HCT116 (cell line): ENCODE results near the gene MINDY4. TPM values are rescaled to one million over a fixed set of nuclear protein-coding genes. Genes with fewer than 3 reads are reported as not detected.

Experiments used
- ATAC-seq: fragments of 200-7000 bp; cut with Tn5 transposase; 2 replicates; pipeline ENCODE4 v1.9.1; 2020; ENCODE audit warnings: mild to moderate bottlenecking, moderate library complexity
- BruUV-seq: library from RNA; stranded (reverse); fragments of 400-500 nt; replicated peaks from 2 replicates; lab custom pipeline; 2021; lab: Mats Ljungman, UMichigan
- CTCF ChIA-PET: fragments of 300-600 bp; sonication (Branson Sonifier 250); formaldehyde crosslinking; loops from one replicate; lab custom pipeline; 2021; ENCODE audit warnings: antibody characterized with exemption; lab: Charles Lee
- POLR2A ChIA-PET: fragments of 300-600, 350-600 bp; sonication (Branson Sonifier 250); formaldehyde crosslinking; loops from one replicate; lab custom pipeline; 2021; ENCODE audit warnings: antibody characterized with exemption; lab: Charles Lee
- RAD21 ChIA-PET, 2 experiments: fragments of 300-600 bp; sonication (Branson Sonifier 250); formaldehyde crosslinking; loops; one replicate each; lab custom pipeline; 2023; ENCODE audit warnings: low total read pairs in 2 of 2; ENCODE audit not compliant: uncharacterized antibody in 2 of 2, unreplicated experiment in 2 of 2, low non-redundant PET in 1 of 2; lab: Charles Lee
- DNase-seq: peaks from one replicate; pipeline ENCODE4 v3.0.0-alpha.2; 2010; ENCODE audit warnings: low read depth, low spot score
- H2AFZ ChIP-seq: fragments of 200-600 bp; shearing (Covaris generic), sonication (generic); 2 replicates; pipeline ENCODE4 v1.6.1; 2017; ENCODE audit warnings: low read depth, mixed run types, mixed read lengths, antibody characterized with exemption, low read length; ENCODE audit not compliant: poor library complexity, severe bottlenecking
- H3K27ac ChIP-seq: 2 replicates; pipeline ENCODE4 v1.5.1; 2012; ENCODE audit warnings: low read depth, low read length
- H3K27me3 ChIP-seq: fragments of 200-600 bp; sonication (generic); 2 replicates; pipeline ENCODE4 v1.6.1; 2016; ENCODE audit warnings: mixed run types, low read length, mixed read lengths; ENCODE audit not compliant: insufficient read depth
- H3K36me3 ChIP-seq, 2 experiments: fragments of 200-500 bp in 1 of 2; fragments of 200-600 bp in 1 of 2; sonication (Bioruptor generic) in 1 of 2; sonication (generic) in 1 of 2; 2 replicates each; pipeline versions ENCODE4 v1.5.1 to v1.6.1; 2014 to 2016; ENCODE audit warnings: low read length in 2 of 2, inconsistent platforms in 1 of 2, mixed read lengths in 1 of 2, mixed run types in 1 of 2; ENCODE audit not compliant: insufficient read depth in 2 of 2, control insufficient read depth in 1 of 2
- H3K4me1 ChIP-seq, 2 experiments: fragments of 200-600 bp in 1 of 2; sonication (generic) in 1 of 2; 2 replicates each; pipeline versions ENCODE4 v1.5.1 to v1.6.1; 2012 to 2017; ENCODE audit warnings: low read length in 2 of 2, inconsistent platforms in 1 of 2, mild to moderate bottlenecking in 1 of 2, mixed read lengths in 1 of 2, mixed run types in 1 of 2, moderate library complexity in 1 of 2; ENCODE audit not compliant: insufficient read depth in 2 of 2, control insufficient read depth in 1 of 2
- H3K4me2 ChIP-seq: fragments of 200-600 bp; sonication (generic); 2 replicates; pipeline ENCODE4 v1.6.1; 2017; ENCODE audit warnings: mixed run types, low read length, mixed read lengths
- H3K4me3 ChIP-seq, 2 experiments: fragments of 200-600 bp in 1 of 2; sonication (generic) in 1 of 2; replicated peaks in 1 of 2; 2 replicates each; pipeline ENCODE4 v1.5.1; 2011 to 2016; ENCODE audit warnings: low read length in 2 of 2, control low read depth in 1 of 2, low read depth in 1 of 2, mild to moderate bottlenecking in 1 of 2, mixed read lengths in 1 of 2, mixed run types in 1 of 2
- H3K79me2 ChIP-seq: fragments of 200-600 bp; sonication (generic); 2 replicates; pipeline ENCODE4 v1.6.1; 2017; ENCODE audit warnings: mild to moderate bottlenecking, mixed run types, low read length, moderate library complexity, mixed read lengths; ENCODE audit not compliant: insufficient read depth
- H3K9ac ChIP-seq: fragments of 200-600 bp; sonication (generic); 2 replicates; pipeline ENCODE4 v1.6.1; 2016; ENCODE audit warnings: low read length, mixed read lengths
- H3K9me2 ChIP-seq: fragments of 200-600 bp; sonication (generic), shearing (Covaris generic); 2 replicates; pipeline ENCODE4 v1.6.1; 2017; ENCODE audit warnings: mixed run types, mild to moderate bottlenecking, moderate library complexity; ENCODE audit not compliant: insufficient read depth
- H3K9me3 ChIP-seq, 2 experiments: fragments of 200-500 bp in 1 of 2; fragments of 200-600 bp in 1 of 2; sonication (Bioruptor generic) in 1 of 2; sonication (generic) in 1 of 2; 2 replicates each; pipeline ENCODE4 v1.6.1; 2014 to 2017; ENCODE audit warnings: low read length in 2 of 2, mixed read lengths in 2 of 2, inconsistent platforms in 1 of 2, low read depth in 1 of 2, mild to moderate bottlenecking in 1 of 2, mixed run types in 1 of 2, moderate library complexity in 1 of 2; ENCODE audit not compliant: control insufficient read depth in 1 of 2, insufficient read depth in 1 of 2
- H4K20me1 ChIP-seq: fragments of 200-600 bp; sonication (generic), shearing (Covaris generic); 2 replicates; pipeline ENCODE4 v1.6.1; 2017; ENCODE audit warnings: mixed run types, mild to moderate bottlenecking, moderate library complexity; ENCODE audit not compliant: insufficient read depth
- SIN3A ChIP-seq: IDR thresholded peaks from 2 replicates; pipeline ENCODE4 v1.6.1; 2012; ENCODE audit warnings: low read depth
- YY1 ChIP-seq: IDR thresholded peaks from 2 replicates; pipeline ENCODE4 v1.6.1; 2011; ENCODE audit warnings: low read length, low read depth, moderate library complexity, mild to moderate bottlenecking; ENCODE audit not compliant: insufficient replicate concordance; ENCODE audit errors: extremely low read depth
- ZFX ChIP-seq: fragments of 450-650 bp; IDR thresholded peaks from 2 replicates; pipeline ENCODE4 v1.6.1; 2017
- intact Hi-C: fragments of 100-400 bp; cut with micrococcal nuclease; formaldehyde crosslinking; loops from 2 replicates; pipeline ENCODE4 v1.10.0; 2022
- total RNA-seq: library from RNA; stranded (reverse); gene quantifications from one replicate; pipeline ENCODE4 v1.2.1, GENCODE V29; 2021; ENCODE audit not compliant: unreplicated experiment
- TF ChIP-seq, protein P1 (sequence below), 3 experiments: fragments of 200-600 bp in 1 of 3; sonication (generic) in 1 of 3; IDR thresholded peaks in 2 of 3; conservative IDR thresholded peaks in 1 of 3; 2 replicates each; pipeline ENCODE4 v1.5.1; 2012 to 2017; ENCODE audit warnings: low read depth in 2 of 3, low read length in 2 of 3, antibody characterized with exemption in 1 of 3, borderline replicate concordance in 1 of 3, control low read depth in 1 of 3, mild to moderate bottlenecking in 1 of 3, mixed read lengths in 1 of 3, mixed run types in 1 of 3, moderate library complexity in 1 of 3; ENCODE audit not compliant: insufficient read depth in 1 of 3
- TF ChIP-seq, protein P2 (sequence below): IDR thresholded peaks from 2 replicates; pipeline ENCODE4 v1.6.1; 2012; ENCODE audit warnings: low read depth
- TF ChIP-seq, protein P3 (sequence below): IDR thresholded peaks from 2 replicates; pipeline ENCODE4 v1.6.1; 2011; ENCODE audit warnings: mild to moderate bottlenecking, low read length, moderate library complexity; ENCODE audit not compliant: insufficient replicate concordance; ENCODE audit errors: extremely low read depth

MINDY4 gene
- total RNA-seq, 1 experiment from 2014 or later: 6.1 TPM

DNA sequence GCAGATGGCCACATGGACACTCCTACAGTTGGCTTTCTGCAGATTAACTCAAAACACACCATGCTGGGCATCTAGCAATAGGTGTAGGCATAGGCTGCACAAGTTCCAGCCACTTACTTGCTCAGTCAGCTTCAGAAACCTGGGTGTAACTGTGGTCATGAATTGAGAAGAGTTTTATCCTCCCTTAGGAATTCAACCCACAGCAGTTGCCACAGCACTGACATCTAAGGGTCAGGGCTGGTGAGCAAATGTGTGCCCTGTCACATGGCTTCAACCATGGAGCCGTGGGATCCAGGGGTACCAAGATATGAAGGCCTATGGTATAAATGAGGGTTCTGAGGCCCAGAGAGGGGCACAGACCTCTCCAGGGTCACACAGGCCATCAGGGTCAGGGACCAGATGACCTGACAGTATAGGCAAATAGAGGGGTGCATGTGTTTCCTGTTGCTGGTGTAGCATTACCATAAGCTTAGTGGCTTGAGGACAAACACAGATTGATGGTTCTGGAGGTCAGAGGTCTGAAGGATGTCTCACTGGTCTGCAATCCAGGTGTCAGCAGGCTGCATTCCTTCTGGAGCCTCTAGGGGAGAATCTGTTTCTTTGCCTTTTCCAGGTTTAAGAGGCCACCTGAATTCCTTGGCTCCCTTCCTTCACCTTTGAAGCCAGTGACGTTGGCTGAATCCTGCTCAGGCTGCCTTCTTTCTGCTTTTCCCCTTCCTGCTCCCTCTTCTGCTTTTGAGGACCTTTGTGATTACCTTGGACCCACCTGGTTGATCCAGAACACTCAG lies 24.1 kb downstream of the MINDY4 start:
- Histone ChIP-seq H3K27me3 (no peaks in the 10 kb centered on the region), H2AFZ (no peak overlapping the region), H3K4me1 (peaks cover 0 to 22% of the 10 kb centered on the region in 2 experiments; a peak in 3 of 4 replicates), H3K9me2 (no peaks in the 10 kb centered on the region), H3K4me3 (no peak overlapping the region), H3K36me3 (peaks cover 0 to 3% of the 10 kb centered on the region in 2 experiments; a peak in 2 of 4 replicates), H3K27ac (no peak overlapping the region), H3K9me3 (no peaks in the 10 kb centered on the region), H3K9ac (no peak overlapping the region), H3K79me2 (no peaks in the 10 kb centered on the region), H3K4me2 (0 out of 2 replicates have a peak overlapping the region, but pooled peaks have one; percentile 10), H4K20me1 (no peaks in the 10 kb centered on the region)
- ChIA-PET RAD21 (no interaction called here), CTCF (no interaction called here), POLR2A (no interaction called here)
- TF ChIP-seq, protein P1, sequence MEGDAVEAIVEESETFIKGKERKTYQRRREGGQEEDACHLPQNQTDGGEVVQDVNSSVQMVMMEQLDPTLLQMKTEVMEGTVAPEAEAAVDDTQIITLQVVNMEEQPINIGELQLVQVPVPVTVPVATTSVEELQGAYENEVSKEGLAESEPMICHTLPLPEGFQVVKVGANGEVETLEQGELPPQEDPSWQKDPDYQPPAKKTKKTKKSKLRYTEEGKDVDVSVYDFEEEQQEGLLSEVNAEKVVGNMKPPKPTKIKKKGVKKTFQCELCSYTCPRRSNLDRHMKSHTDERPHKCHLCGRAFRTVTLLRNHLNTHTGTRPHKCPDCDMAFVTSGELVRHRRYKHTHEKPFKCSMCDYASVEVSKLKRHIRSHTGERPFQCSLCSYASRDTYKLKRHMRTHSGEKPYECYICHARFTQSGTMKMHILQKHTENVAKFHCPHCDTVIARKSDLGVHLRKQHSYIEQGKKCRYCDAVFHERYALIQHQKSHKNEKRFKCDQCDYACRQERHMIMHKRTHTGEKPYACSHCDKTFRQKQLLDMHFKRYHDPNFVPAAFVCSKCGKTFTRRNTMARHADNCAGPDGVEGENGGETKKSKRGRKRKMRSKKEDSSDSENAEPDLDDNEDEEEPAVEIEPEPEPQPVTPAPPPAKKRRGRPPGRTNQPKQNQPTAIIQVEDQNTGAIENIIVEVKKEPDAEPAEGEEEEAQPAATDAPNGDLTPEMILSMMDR (IDR thresholded peaks at IDR 0.05 in 2 of 3, conservative IDR thresholded peaks at IDR 0.05 in 1 of 3; ENCODE audit: borderline replicate concordance in 1 of 3, insufficient read depth in 1 of 3, low read depth in 2 of 3, low read length in 2 of 3): no peak
- TF ChIP-seq ZFX (no peak), SIN3A (no peak), YY1 (no peak)
- TF ChIP-seq, protein P2, sequence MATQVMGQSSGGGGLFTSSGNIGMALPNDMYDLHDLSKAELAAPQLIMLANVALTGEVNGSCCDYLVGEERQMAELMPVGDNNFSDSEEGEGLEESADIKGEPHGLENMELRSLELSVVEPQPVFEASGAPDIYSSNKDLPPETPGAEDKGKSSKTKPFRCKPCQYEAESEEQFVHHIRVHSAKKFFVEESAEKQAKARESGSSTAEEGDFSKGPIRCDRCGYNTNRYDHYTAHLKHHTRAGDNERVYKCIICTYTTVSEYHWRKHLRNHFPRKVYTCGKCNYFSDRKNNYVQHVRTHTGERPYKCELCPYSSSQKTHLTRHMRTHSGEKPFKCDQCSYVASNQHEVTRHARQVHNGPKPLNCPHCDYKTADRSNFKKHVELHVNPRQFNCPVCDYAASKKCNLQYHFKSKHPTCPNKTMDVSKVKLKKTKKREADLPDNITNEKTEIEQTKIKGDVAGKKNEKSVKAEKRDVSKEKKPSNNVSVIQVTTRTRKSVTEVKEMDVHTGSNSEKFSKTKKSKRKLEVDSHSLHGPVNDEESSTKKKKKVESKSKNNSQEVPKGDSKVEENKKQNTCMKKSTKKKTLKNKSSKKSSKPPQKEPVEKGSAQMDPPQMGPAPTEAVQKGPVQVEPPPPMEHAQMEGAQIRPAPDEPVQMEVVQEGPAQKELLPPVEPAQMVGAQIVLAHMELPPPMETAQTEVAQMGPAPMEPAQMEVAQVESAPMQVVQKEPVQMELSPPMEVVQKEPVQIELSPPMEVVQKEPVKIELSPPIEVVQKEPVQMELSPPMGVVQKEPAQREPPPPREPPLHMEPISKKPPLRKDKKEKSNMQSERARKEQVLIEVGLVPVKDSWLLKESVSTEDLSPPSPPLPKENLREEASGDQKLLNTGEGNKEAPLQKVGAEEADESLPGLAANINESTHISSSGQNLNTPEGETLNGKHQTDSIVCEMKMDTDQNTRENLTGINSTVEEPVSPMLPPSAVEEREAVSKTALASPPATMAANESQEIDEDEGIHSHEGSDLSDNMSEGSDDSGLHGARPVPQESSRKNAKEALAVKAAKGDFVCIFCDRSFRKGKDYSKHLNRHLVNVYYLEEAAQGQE: no peak
- TF ChIP-seq, protein P3, sequence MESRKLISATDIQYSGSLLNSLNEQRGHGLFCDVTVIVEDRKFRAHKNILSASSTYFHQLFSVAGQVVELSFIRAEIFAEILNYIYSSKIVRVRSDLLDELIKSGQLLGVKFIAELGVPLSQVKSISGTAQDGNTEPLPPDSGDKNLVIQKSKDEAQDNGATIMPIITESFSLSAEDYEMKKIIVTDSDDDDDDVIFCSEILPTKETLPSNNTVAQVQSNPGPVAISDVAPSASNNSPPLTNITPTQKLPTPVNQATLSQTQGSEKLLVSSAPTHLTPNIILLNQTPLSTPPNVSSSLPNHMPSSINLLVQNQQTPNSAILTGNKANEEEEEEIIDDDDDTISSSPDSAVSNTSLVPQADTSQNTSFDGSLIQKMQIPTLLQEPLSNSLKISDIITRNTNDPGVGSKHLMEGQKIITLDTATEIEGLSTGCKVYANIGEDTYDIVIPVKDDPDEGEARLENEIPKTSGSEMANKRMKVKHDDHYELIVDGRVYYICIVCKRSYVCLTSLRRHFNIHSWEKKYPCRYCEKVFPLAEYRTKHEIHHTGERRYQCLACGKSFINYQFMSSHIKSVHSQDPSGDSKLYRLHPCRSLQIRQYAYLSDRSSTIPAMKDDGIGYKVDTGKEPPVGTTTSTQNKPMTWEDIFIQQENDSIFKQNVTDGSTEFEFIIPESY: no peak
- ATAC-seq: peak; percentile 76
- peak; percentile 3 for DNase-seq
- intact Hi-C loops: no loop called here
- BruUV-seq: no TSS peak
